ENCODE measurements around the gene BTG2. TPM values are rescaled to one million over a fixed set of nuclear protein-coding genes. Genes with fewer than 3 reads are reported as not detected.
A peak's percentile ranks its signal among the peaks of the same experiment; 100 is the strongest.

BTG2 gene
- total RNA-seq, 1 donor from 2014 or later, result 448 TPM

- no peak overlapping the region for H3K27ac Mint-ChIP-seq
- intact Hi-C loops (cut with micrococcal nuclease), result no loop called here
- H3K4me3 Mint-ChIP-seq, result no peak overlapping the region
- no peak for TF ChIP-seq CTCF (IDR thresholded peaks at IDR 0.05)
- H3K27me3 Mint-ChIP-seq, result no peaks in the 10 kb centered on the region
- no peaks in the 10 kb centered on the region for H3K9me3 Mint-ChIP-seq
- no peak for ATAC-seq (ENCODE audit: low read depth)
- peaks cover 23% of the 10 kb centered on the region for H3K4me1 Mint-ChIP-seq
- CTCF ChIA-PET, result interaction anchor here (0.6 to 16.5 kb wide), 8 partner anchors 8 to 151 kb away, joined by 3 to 525 read pairs (median 14); partner anchors contain the start of gene BTG2
- DNase-seq, result no peak
- no peaks in the 10 kb centered on the region for H3K36me3 Mint-ChIP-seq (ENCODE audit: low read depth)
- POLR2A ChIA-PET, result interaction anchor here (0.5 to 11.5 kb wide), 8 partner anchors 10 to 420 kb away, joined by 3 to 194 read pairs (median 18); partner anchors contain the start of gene BTG2
Observed at GRCh38 chr1:203335503-203335902, 30.2 kb downstream of the BTG2 start.

GRCh38 chr1:203336097-203336496 lies 30.8 kb downstream of the BTG2 start:
- CTCF ChIA-PET, result interaction anchor here (0.6 to 16.5 kb wide), 11 partner anchors 8 to 297 kb away, joined by 3 to 525 read pairs (median 5); partner anchors contain the start of gene BTG2
- POLR2A ChIA-PET, result interaction anchor here (0.8 to 11.5 kb wide), 9 partner anchors 10 to 69 kb away, joined by 3 to 194 read pairs (median 17); partner anchors contain the start of gene BTG2
- no peak overlapping the region for H3K27ac Mint-ChIP-seq
- no peaks in the 10 kb centered on the region for H3K9me3 Mint-ChIP-seq
- TF ChIP-seq CTCF (IDR thresholded peaks at IDR 0.05), result no peak
- H3K4me1 Mint-ChIP-seq, result peaks cover 23% of the 10 kb centered on the region
- DNase-seq, result no peak
- no peaks in the 10 kb centered on the region for H3K36me3 Mint-ChIP-seq (ENCODE audit: low read depth)
- no peaks in the 10 kb centered on the region for H3K27me3 Mint-ChIP-seq
- intact Hi-C loops (cut with micrococcal nuclease), result no loop called here
- no peak for ATAC-seq (ENCODE audit: low read depth)
- H3K4me3 Mint-ChIP-seq, result no peak overlapping the region

- TF ChIP-seq CTCF (IDR thresholded peaks at IDR 0.05), result no peak
- ChIA-PET CTCF (interaction anchor here (0.7 to 16.5 kb wide), 14 partner anchors 11 to 363 kb away, joined by 3 to 525 read pairs (median 12); partner anchors contain the start of gene BTG2), POLR2A (interaction anchor here (0.6 to 11.5 kb wide), 14 partner anchors 13 to 530 kb away, joined by 3 to 194 read pairs (median 8); partner anchors contain the start of genes BTG2 and KDM5B)
- Mint-ChIP-seq H3K27ac (peak overlapping the region; percentile 12), H3K9me3 (no peaks in the 10 kb centered on the region), H3K4me3 (no peak overlapping the region), H3K4me1 (peaks cover 21% of the 10 kb centered on the region), H3K27me3 (peaks cover 12% of the 10 kb centered on the region), H3K36me3 (ENCODE audit: low read depth) (no peaks in the 10 kb centered on the region)
- peak; percentile 44 for DNase-seq
- peak; percentile 82 for ATAC-seq (ENCODE audit: low read depth)
- intact Hi-C loops (cut with micrococcal nuclease), result loop anchor here (1.0 kb wide), 5 partner anchors 11 to 71 kb away; partner anchors contain the start of gene BTG2
Observed at GRCh38 chr1:203338335-203339036, 33.2 kb downstream of the BTG2 start.

GRCh38 chr1:203340112-203340790 lies 34.9 kb downstream of the BTG2 start:
- no peak overlapping the region for H3K27ac Mint-ChIP-seq
- TF ChIP-seq CTCF (IDR thresholded peaks at IDR 0.05), result peak; percentile 35
- no peaks in the 10 kb centered on the region for H3K9me3 Mint-ChIP-seq
- H3K36me3 Mint-ChIP-seq (ENCODE audit: low read depth), result no peaks in the 10 kb centered on the region
- POLR2A ChIA-PET, result interaction anchor here (0.6 to 11.5 kb wide), 8 partner anchors 14 to 148 kb away, joined by 3 to 194 read pairs (median 33); partner anchors contain the start of gene BTG2
- ATAC-seq (ENCODE audit: low read depth) (peak; percentile 73), DNase-seq (no peak)
- intact Hi-C loops (cut with micrococcal nuclease), result loop anchor here (1.0 to 2.0 kb wide), 5 partner anchors 41 to 362 kb away; no protein-coding TSS in a partner anchor
- no peak overlapping the region for H3K4me3 Mint-ChIP-seq
- H3K4me1 Mint-ChIP-seq, result peaks cover 21% of the 10 kb centered on the region
- peaks cover 17% of the 10 kb centered on the region for H3K27me3 Mint-ChIP-seq
- CTCF ChIA-PET, result interaction anchor here (0.6 to 16.5 kb wide), 27 partner anchors 9 to 374 kb away, joined by 3 to 525 read pairs (median 5); partner anchors contain the start of genes BTG2 and OPTC

All from activated B cell treated with CpG ODN at 0.5 μM for 24 hours (primary cell).